Measurements from ENCODE around the gene USP26.
"Not testable (repeated sequence)": the region's sequence is repeated elsewhere in the genome, so short reads cannot be mapped to it uniquely, and the experiment has no call there.

USP26 gene

GRCh38 chrX:133048751-133049150, 48.2 kb downstream of the USP26 start:
- DNase-seq (no peak), ATAC-seq (no peak)
- H3K27ac Mint-ChIP-seq: no peak overlapping the region
- H3K27me3 Mint-ChIP-seq: no peaks in the 10 kb centered on the region
- no peak overlapping the region for H3K4me3 Mint-ChIP-seq
- no peaks in the 10 kb centered on the region for H3K4me1 Mint-ChIP-seq
- no peaks in the 10 kb centered on the region for H3K9me3 Mint-ChIP-seq

- H3K27me3 Mint-ChIP-seq: no peaks in the 10 kb centered on the region
- no peaks in the 10 kb centered on the region for H3K4me1 Mint-ChIP-seq
- no peak overlapping the region for H3K4me3 Mint-ChIP-seq
- no peak for ATAC-seq
- H3K27ac Mint-ChIP-seq: no peak overlapping the region
- H3K9me3 Mint-ChIP-seq: no peaks in the 10 kb centered on the region
- no peak for DNase-seq
These were observed 50.3 kb downstream of the USP26 start for GRCh38 chrX:133046601-133047000.

GRCh38 chrX:133045986-133046385, 50.9 kb downstream of the USP26 start:
- ATAC-seq (no peak), DNase-seq (no peak)
- Mint-ChIP-seq H3K9me3 (no peaks in the 10 kb centered on the region), H3K4me3 (no peak overlapping the region), H3K27ac (no peak overlapping the region), H3K4me1 (no peaks in the 10 kb centered on the region), H3K27me3 (no peaks in the 10 kb centered on the region)

GRCh38 chrX:133044145-133044786, 52.6 kb downstream of the USP26 start:
- not testable (repeated sequence) for H3K9me3 Mint-ChIP-seq, H3K27ac Mint-ChIP-seq, DNase-seq, H3K4me1 Mint-ChIP-seq, H3K4me3 Mint-ChIP-seq, H3K27me3 Mint-ChIP-seq, ATAC-seq

- Mint-ChIP-seq H3K27ac (no peak overlapping the region), H3K27me3 (no peaks in the 10 kb centered on the region), H3K4me3 (no peak overlapping the region), H3K9me3 (peaks cover 7% of the 10 kb centered on the region in 2 donors), H3K4me1 (no peaks in the 10 kb centered on the region)
- DNase-seq: no peak
- ATAC-seq: no peak
These were observed 54.6 kb downstream of the USP26 start for GRCh38 chrX:133042260-133042659.

GRCh38 chrX:133033010-133033409, 63.9 kb downstream of the USP26 start:
- H3K27ac Mint-ChIP-seq: no peak overlapping the region
- no peaks in the 10 kb centered on the region for H3K9me3 Mint-ChIP-seq
- peaks cover 8% of the 10 kb centered on the region for H3K27me3 Mint-ChIP-seq
- ATAC-seq (no peak), DNase-seq (no peak)
- no peaks in the 10 kb centered on the region for H3K4me1 Mint-ChIP-seq
- no peak overlapping the region for H3K4me3 Mint-ChIP-seq

GRCh38 chrX:133018229-133018628, 78.7 kb downstream of the USP26 start:
- no peaks in the 10 kb centered on the region for H3K4me1 Mint-ChIP-seq
- no peak for DNase-seq
- ATAC-seq: no peak
- no peaks in the 10 kb centered on the region for H3K27me3 Mint-ChIP-seq
- no peaks in the 10 kb centered on the region for H3K9me3 Mint-ChIP-seq
- no peak overlapping the region for H3K4me3 Mint-ChIP-seq
- H3K27ac Mint-ChIP-seq: no peak overlapping the region

- H3K4me3 Mint-ChIP-seq: no peak overlapping the region
- H3K27me3 Mint-ChIP-seq: no peaks in the 10 kb centered on the region
- no peak overlapping the region for H3K27ac Mint-ChIP-seq
- H3K9me3 Mint-ChIP-seq: no peaks in the 10 kb centered on the region
- ATAC-seq: no peak
- DNase-seq: no peak
- H3K4me1 Mint-ChIP-seq: no peaks in the 10 kb centered on the region
These were observed 89.5 kb downstream of the USP26 start for GRCh38 chrX:133007458-133007857.

- no peak for DNase-seq
- no peaks in the 10 kb centered on the region for H3K4me1 Mint-ChIP-seq
- ATAC-seq: no peak
- no peaks in the 10 kb centered on the region for H3K27me3 Mint-ChIP-seq
- no peaks in the 10 kb centered on the region for H3K9me3 Mint-ChIP-seq
- no peak overlapping the region for H3K27ac Mint-ChIP-seq
- H3K4me3 Mint-ChIP-seq: no peak overlapping the region
These were observed 91.3 kb downstream of the USP26 start for GRCh38 chrX:133005616-133006015.

GRCh38 chrX:133005042-133005441, 91.9 kb downstream of the USP26 start:
- Mint-ChIP-seq H3K9me3 (no peaks in the 10 kb centered on the region), H3K4me1 (no peaks in the 10 kb centered on the region), H3K4me3 (no peak overlapping the region), H3K27me3 (no peaks in the 10 kb centered on the region), H3K27ac (no peak overlapping the region)
- ATAC-seq (no peak), DNase-seq (no peak)

GRCh38 chrX:132999209-132999608, 97.7 kb downstream of the USP26 start:
- Mint-ChIP-seq H3K4me1 (no peaks in the 10 kb centered on the region), H3K27ac (no peak overlapping the region), H3K27me3 (no peaks in the 10 kb centered on the region), H3K9me3 (no peaks in the 10 kb centered on the region), H3K4me3 (no peak overlapping the region)
- no peak for DNase-seq
- no peak for ATAC-seq

GRCh38 chrX:132990835-132991234, 106.1 kb downstream of the USP26 start:
- Mint-ChIP-seq H3K4me3 (no peak overlapping the region), H3K9me3 (no peaks in the 10 kb centered on the region), H3K27ac (no peak overlapping the region), H3K27me3 (no peaks in the 10 kb centered on the region), H3K4me1 (no peaks in the 10 kb centered on the region)
- DNase-seq (no peak), ATAC-seq (no peak)

GRCh38 chrX:132986556-132986955, 110.4 kb downstream of the USP26 start:
- H3K4me3 Mint-ChIP-seq: no peak overlapping the region
- no peaks in the 10 kb centered on the region for H3K4me1 Mint-ChIP-seq
- no peak overlapping the region for H3K27ac Mint-ChIP-seq
- H3K27me3 Mint-ChIP-seq: peaks cover 14% of the 10 kb centered on the region
- ATAC-seq (no peak), DNase-seq (no peak)
- H3K9me3 Mint-ChIP-seq: no peaks in the 10 kb centered on the region

GRCh38 chrX:132984058-132984650, 112.8 kb downstream of the USP26 start:
- ATAC-seq: no peak
- Mint-ChIP-seq H3K27ac (no peak overlapping the region), H3K9me3 (no peaks in the 10 kb centered on the region), H3K4me1 (no peaks in the 10 kb centered on the region), H3K27me3 (peaks cover 14% of the 10 kb centered on the region), H3K4me3 (no peak overlapping the region)
- DNase-seq: no peak

GRCh38 chrX:132983496-132983895, 113.4 kb downstream of the USP26 start:
- DNase-seq (no peak), ATAC-seq (no peak)
- Mint-ChIP-seq H3K27me3 (peaks cover 14% of the 10 kb centered on the region), H3K27ac (no peak overlapping the region), H3K4me3 (no peak overlapping the region), H3K4me1 (no peaks in the 10 kb centered on the region), H3K9me3 (no peaks in the 10 kb centered on the region)

GRCh38 chrX:132980035-132980434, 116.9 kb downstream of the USP26 start:
- ATAC-seq, H3K9me3 Mint-ChIP-seq, H3K4me3 Mint-ChIP-seq, DNase-seq, H3K27ac Mint-ChIP-seq, H3K4me1 Mint-ChIP-seq: not testable (repeated sequence)
- H3K27me3 Mint-ChIP-seq: peaks cover 15% of the 10 kb centered on the region
